Prostate gland (tissue), 2 donors: ENCODE results near the gene C6orf120.

ENCODE experiments used
- CTCF ChIP-seq, 4 experiments: fragments of 200-600 bp in 2 of 4; fragments of 450-650 bp in 2 of 4; sonication (generic) in 2 of 4; IDR thresholded peaks; 1 replicate in 3 of 4; 2 replicates in 1 of 4; pipeline ENCODE4 v1.5.1; 2016 to 2019; ENCODE audit warnings: antibody characterized with exemption in 4 of 4, mild to moderate bottlenecking in 2 of 4, moderate library complexity in 2 of 4
- POLR2A ChIP-seq: fragments of 450-650 bp; IDR thresholded peaks from one replicate; pipeline ENCODE4 v1.6.1; 2016; ENCODE audit warnings: antibody characterized with exemption, mild to moderate bottlenecking
- POLR2AphosphoS5 ChIP-seq: sonication (generic); formaldehyde crosslinking; IDR thresholded peaks from one replicate; pipeline ENCODE4 v1.6.1; 2017; ENCODE audit warnings: antibody characterized with exemption

GRCh38 chr6:169702840-169703246, 917 bp downstream of the C6orf120 start:
- TF ChIP-seq CTCF (IDR thresholded peaks at IDR 0.05), result no peak
- no peak for TF ChIP-seq POLR2A
- TF ChIP-seq POLR2AphosphoS5, result no peak
